ENCODE results near the gene NIBAN1. TPM values are rescaled to one million over a fixed set of nuclear protein-coding genes. Genes with fewer than 3 reads are reported as not detected.
A peak's percentile ranks its signal among the peaks of the same experiment; 100 is the strongest.

NIBAN1 gene
- total and polyA plus RNA-seq, 9 of the 15 experiments (the other 6 are each of a cell fraction or from before 2014, with no cell fraction given) = 1.5 to 26.6 (median 16.2) TPM

DNA sequence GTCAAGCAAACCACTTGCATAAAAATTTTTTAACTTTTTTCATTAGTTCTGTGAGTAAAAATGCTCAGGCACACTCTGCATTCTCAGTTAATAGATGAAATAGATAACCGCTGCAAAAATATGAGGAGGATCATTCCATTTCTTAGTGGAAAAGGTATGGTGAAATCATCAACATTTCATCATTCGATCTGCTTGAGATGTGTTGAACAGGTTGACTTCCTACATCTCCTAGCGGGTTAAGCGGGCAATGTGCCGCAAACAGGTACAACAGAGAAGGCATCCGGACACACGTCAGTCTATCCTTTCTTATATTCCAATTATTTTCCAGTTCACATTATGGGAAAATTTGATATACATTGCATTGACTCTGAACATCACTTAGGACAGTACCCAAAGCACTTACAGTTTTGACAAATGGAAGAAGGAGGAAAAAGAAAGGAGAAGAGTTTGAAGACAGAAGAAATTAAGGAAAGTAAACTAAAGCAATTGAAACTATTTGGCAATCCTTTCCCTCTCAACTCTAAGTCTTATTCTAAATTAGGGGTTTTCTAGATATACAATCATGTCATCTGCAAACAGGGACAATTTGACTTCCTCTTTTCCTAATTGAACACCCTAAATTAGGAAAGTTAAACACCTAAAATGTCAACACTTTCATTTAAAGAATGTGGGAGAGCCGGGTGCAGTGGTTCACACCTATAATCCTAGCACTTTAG is 33.5 kb downstream of the NIBAN1 start:
- Histone ChIP-seq H3K4me1 (replicated peaks in 1 of 2; ENCODE audit: control insufficient read depth in 2 of 2, insufficient read depth in 2 of 2, low read length in 2 of 2) (peaks cover 0 to 3% of the 10 kb centered on the region in 2 experiments; a peak in 2 of 5 replicates), H3K36me3 (ENCODE audit: control insufficient read depth, insufficient read depth, low read length) (no peaks in the 10 kb centered on the region), H3K79me2 (ENCODE audit: control insufficient read depth, insufficient read depth, low read length) (no peaks in the 10 kb centered on the region; the same call in 2 of the 3 replicates), H3K9me1 (ENCODE audit: control insufficient read depth, insufficient read depth, low read length) (no peaks in the 10 kb centered on the region), H3K9me3 (replicated peaks; ENCODE audit: control insufficient read depth, insufficient read depth, low read depth, low read length) (no peaks in the 10 kb centered on the region), H3K27ac (ENCODE audit: extremely low read depth, low read depth, low read length) (no peak overlapping the region), H2AFZ (ENCODE audit: low read depth, low read length) (no peak overlapping the region), H3K4me3 (no peak overlapping the region), H3K9ac (ENCODE audit: insufficient read depth in 1 of 2, low read depth in 2 of 2, low read length in 2 of 2) (no peak overlapping the region), H4K20me1 (replicated peaks; ENCODE audit: control insufficient read depth, insufficient read depth, low read length) (peaks cover 16% of the 10 kb centered on the region; the same call in 1 of the 2 replicates), H3K27me3 (ENCODE audit: control insufficient read depth in 2 of 2, insufficient read depth in 2 of 2, low read length in 2 of 2) (no peaks in the 10 kb centered on the region), H3K4me2 (ENCODE audit: insufficient read depth, low read length) (no peak overlapping the region)
- ChIA-PET POLR2A (no interaction called here), CTCF (ENCODE audit: low intra/inter-chr PET ratio) (no interaction called here)
- WGBS (ENCODE audit: insufficient coverage, low coverage, missing lambda C conversion rate) = 72% methylated on average over 8 of the region's 8 CpGs
- no peak for FAIRE-seq
- in situ Hi-C loops (cut with MboI) (no loop called here), intact Hi-C loops (cut with micrococcal nuclease) (no loop called here)
- no TSS peak for BruUV-seq (replicated peaks)
- no peak for DNase-seq (ENCODE audit: extremely low read depth in 1 of 4, low spot score in 3 of 4)
- no peak for ATAC-seq
- TF ChIP-seq TCF7L2 (IDR thresholded peaks at IDR 0.05; ENCODE audit: low read depth, low read length) (no peak), THRAP3 (IDR thresholded peaks at IDR 0.05; ENCODE audit: borderline replicate concordance) (no peak), CREBBP (IDR thresholded peaks at IDR 0.05; ENCODE audit: low read depth, low read length) (no peak), ETS2 (tag; IDR thresholded peaks at IDR 0.05; ENCODE audit: borderline replicate concordance, poor library complexity, severe bottlenecking) (no peak), ZNF280A (IDR thresholded peaks at IDR 0.05; ENCODE audit: low read depth, partially characterized antibody) (no peak), SOX6 (IDR thresholded peaks at IDR 0.05) (no peak), MEF2D (tag; conservative IDR thresholded peaks at IDR 0.05; ENCODE audit: low read depth) (0 out of 2 replicates have a peak, but pooled peaks have one; percentile 51), SPI1 (IDR thresholded peaks at IDR 0.05; ENCODE audit: borderline replicate concordance, low read depth, low read length) (peak; percentile 42; the same call in 1 of the 2 replicates), ZFPM2 (CRISPR knock-in tag; IDR thresholded peaks at IDR 0.05) (no peak), HOMEZ (CRISPR knock-in tag; IDR thresholded peaks at IDR 0.05) (no peak), CXXC5 (CRISPR knock-in tag; IDR thresholded peaks at IDR 0.05) (no peak)
- TF ChIP-seq, protein P1, sequence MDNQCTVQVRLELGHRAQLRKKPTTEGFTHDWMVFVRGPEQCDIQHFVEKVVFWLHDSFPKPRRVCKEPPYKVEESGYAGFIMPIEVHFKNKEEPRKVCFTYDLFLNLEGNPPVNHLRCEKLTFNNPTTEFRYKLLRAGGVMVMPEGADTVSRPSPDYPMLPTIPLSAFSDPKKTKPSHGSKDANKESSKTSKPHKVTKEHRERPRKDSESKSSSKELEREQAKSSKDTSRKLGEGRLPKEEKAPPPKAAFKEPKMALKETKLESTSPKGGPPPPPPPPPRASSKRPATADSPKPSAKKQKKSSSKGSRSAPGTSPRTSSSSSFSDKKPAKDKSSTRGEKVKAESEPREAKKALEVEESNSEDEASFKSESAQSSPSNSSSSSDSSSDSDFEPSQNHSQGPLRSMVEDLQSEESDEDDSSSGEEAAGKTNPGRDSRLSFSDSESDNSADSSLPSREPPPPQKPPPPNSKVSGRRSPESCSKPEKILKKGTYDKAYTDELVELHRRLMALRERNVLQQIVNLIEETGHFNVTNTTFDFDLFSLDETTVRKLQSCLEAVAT (IDR thresholded peaks at IDR 0.05) = no peak
- TF ChIP-seq, protein P2, sequence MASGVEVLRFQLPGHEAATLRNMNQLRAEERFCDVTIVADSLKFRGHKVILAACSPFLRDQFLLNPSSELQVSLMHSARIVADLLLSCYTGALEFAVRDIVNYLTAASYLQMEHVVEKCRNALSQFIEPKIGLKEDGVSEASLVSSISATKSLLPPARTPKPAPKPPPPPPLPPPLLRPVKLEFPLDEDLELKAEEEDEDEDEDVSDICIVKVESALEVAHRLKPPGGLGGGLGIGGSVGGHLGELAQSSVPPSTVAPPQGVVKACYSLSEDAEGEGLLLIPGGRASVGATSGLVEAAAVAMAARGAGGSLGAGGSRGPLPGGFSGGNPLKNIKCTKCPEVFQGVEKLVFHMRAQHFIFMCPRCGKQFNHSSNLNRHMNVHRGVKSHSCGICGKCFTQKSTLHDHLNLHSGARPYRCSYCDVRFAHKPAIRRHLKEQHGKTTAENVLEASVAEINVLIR (CRISPR knock-in tag; IDR thresholded peaks at IDR 0.05) = no peak
- TF ChIP-seq, protein P3, sequence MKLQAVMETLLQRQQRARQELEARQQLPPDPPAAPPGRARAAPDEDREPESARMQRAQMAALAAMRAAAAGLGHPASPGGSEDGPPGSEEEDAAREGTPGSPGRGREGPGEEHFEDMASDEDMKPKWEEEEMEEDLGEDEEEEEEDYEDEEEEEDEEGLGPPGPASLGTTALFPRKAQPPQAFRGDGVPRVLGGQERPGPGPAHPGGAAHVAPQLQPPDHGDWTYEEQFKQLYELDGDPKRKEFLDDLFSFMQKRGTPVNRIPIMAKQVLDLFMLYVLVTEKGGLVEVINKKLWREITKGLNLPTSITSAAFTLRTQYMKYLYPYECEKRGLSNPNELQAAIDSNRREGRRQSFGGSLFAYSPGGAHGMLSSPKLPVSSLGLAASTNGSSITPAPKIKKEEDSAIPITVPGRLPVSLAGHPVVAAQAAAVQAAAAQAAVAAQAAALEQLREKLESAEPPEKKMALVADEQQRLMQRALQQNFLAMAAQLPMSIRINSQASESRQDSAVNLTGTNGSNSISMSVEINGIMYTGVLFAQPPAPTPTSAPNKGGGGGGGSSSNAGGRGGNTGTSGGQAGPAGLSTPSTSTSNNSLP (IDR thresholded peaks at IDR 0.05; ENCODE audit: borderline replicate concordance, low read depth, low read length) = no peak

Measured in K562 (cell line).